CD14-positive monocyte (primary cell): ENCODE measurements around the gene SPTLC1. TPM values are rescaled to one million over a fixed set of nuclear protein-coding genes. Genes with fewer than 3 reads are reported as not detected.
"Not testable (repeated sequence)": the region's sequence is repeated elsewhere in the genome, so short reads cannot be mapped to it uniquely, and the experiment has no call there.

ENCODE experiments used
- DNase-seq, 3 donors: peaks; one replicate each; pipeline ENCODE4 v3.0.0-alpha.2; 2011 to 2022
- H2AFZ ChIP-seq: 2 replicates; pipeline ENCODE4 v1.6.0; 2012; ENCODE audit warnings: mild to moderate bottlenecking, low read depth, low read length, inconsistent platforms; ENCODE audit not compliant: insufficient read depth, poor library complexity, severe bottlenecking
- H3K27ac ChIP-seq, 2 donors: 1 replicate in 1 of 2; 2 replicates in 1 of 2; pipeline ENCODE4 v1.5.1; 2012 to 2013; ENCODE audit warnings: low read length in 2 of 2, control low read depth in 1 of 2, inconsistent platforms in 1 of 2, low read depth in 1 of 2, mild to moderate bottlenecking in 1 of 2
- H3K27me3 ChIP-seq, 2 donors: one replicate each; pipeline versions ENCODE4 v1.6.0 to v1.6.1; 2011 to 2013; ENCODE audit warnings: low read length in 2 of 2; ENCODE audit not compliant: control insufficient read depth in 2 of 2, insufficient read depth in 2 of 2
- H3K36me3 ChIP-seq, 2 donors: replicated peaks in 1 of 2; 1 replicate in 1 of 2; 2 replicates in 1 of 2; pipeline versions ENCODE4 v1.5.1 to v1.6.1; 2012 to 2013; ENCODE audit warnings: low read length in 2 of 2, control low read depth in 1 of 2, inconsistent platforms in 1 of 2, mild to moderate bottlenecking in 1 of 2; ENCODE audit not compliant: insufficient read depth in 2 of 2, control insufficient read depth in 1 of 2
- H3K4me1 ChIP-seq, 2 donors: 1 replicate in 1 of 2; 2 replicates in 1 of 2; pipeline versions ENCODE4 v1.5.1 to v1.6.1; 2012 to 2013; ENCODE audit warnings: low read length in 2 of 2, control low read depth in 1 of 2, inconsistent platforms in 1 of 2, mild to moderate bottlenecking in 1 of 2, moderate library complexity in 1 of 2; ENCODE audit not compliant: insufficient read depth in 2 of 2, control insufficient read depth in 1 of 2
- H3K4me2 ChIP-seq: replicated peaks from 2 replicates; pipeline ENCODE3; 2012; ENCODE audit warnings: low read length, moderate library complexity, mild to moderate bottlenecking; ENCODE audit not compliant: poor library complexity, severe bottlenecking; ENCODE audit errors: extremely low read depth
- H3K4me3 ChIP-seq, 3 experiments: fragments of 200-600 bp in 1 of 3; sonication (generic) in 1 of 3; replicated peaks in 1 of 3; 1 replicate in 2 of 3; 2 replicates in 1 of 3; pipeline ENCODE4 v1.5.1; 2011 to 2013; ENCODE audit warnings: low read length in 3 of 3, mild to moderate bottlenecking in 3 of 3, control low read depth in 2 of 3, low read depth in 2 of 3, inconsistent platforms in 1 of 3, moderate library complexity in 1 of 3
- H3K79me2 ChIP-seq: 2 replicates; pipeline ENCODE4 v1.6.0; 2012; ENCODE audit warnings: mild to moderate bottlenecking, control low read depth, inconsistent platforms, low read length, moderate library complexity; ENCODE audit not compliant: insufficient read depth
- H3K9ac ChIP-seq: 2 replicates; pipeline ENCODE4 v1.6.0; 2017; ENCODE audit warnings: low read length, mild to moderate bottlenecking; ENCODE audit not compliant: insufficient read depth, poor library complexity, severe bottlenecking
- H3K9me3 ChIP-seq, 2 donors: replicated peaks in 1 of 2; 1 replicate in 1 of 2; 2 replicates in 1 of 2; pipeline versions ENCODE4 v1.5.1 to v1.6.1; 2012 to 2013; ENCODE audit warnings: low read length in 2 of 2, control low read depth in 1 of 2; ENCODE audit not compliant: control insufficient read depth in 1 of 2, insufficient read depth in 1 of 2
- H4K20me1 ChIP-seq: 2 replicates; pipeline ENCODE4 v1.6.0; 2012; ENCODE audit warnings: mild to moderate bottlenecking, low read length, control low read depth, moderate library complexity; ENCODE audit not compliant: insufficient read depth
- H3K27ac Mint-ChIP-seq, 7 donors: one replicate each; pipeline ENCODE4 v1.8.0; 2020; ENCODE audit warnings: mild to moderate bottlenecking in 7 of 7, mixed read lengths in 7 of 7, moderate library complexity in 6 of 7, inconsistent platforms in 2 of 7
- H3K27me3 Mint-ChIP-seq, 3 donors: one replicate each; pipeline ENCODE4 v1.8.0; 2021 to 2022; ENCODE audit warnings: low read depth in 3 of 3, mild to moderate bottlenecking in 3 of 3, mixed read lengths in 3 of 3, moderate library complexity in 3 of 3, inconsistent platforms in 1 of 3
- H3K36me3 Mint-ChIP-seq, 2 donors: one replicate each; pipeline ENCODE4 v1.8.0; 2020; ENCODE audit warnings: mixed read lengths in 2 of 2, inconsistent platforms in 1 of 2, mild to moderate bottlenecking in 1 of 2
- H3K4me1 Mint-ChIP-seq: one replicate; pipeline ENCODE4 v1.8.0; 2020; ENCODE audit warnings: mild to moderate bottlenecking, mixed read lengths
- H3K4me3 Mint-ChIP-seq, 2 donors: one replicate each; pipeline ENCODE4 v1.8.0; 2020; ENCODE audit warnings: mild to moderate bottlenecking in 2 of 2, mixed read lengths in 2 of 2, moderate library complexity in 1 of 2
- H3K9me3 Mint-ChIP-seq, 7 donors: one replicate each; pipeline ENCODE4 v1.8.0; 2020 to 2022; ENCODE audit warnings: mixed read lengths in 7 of 7, mild to moderate bottlenecking in 6 of 7, moderate library complexity in 6 of 7, inconsistent platforms in 2 of 7
- CTCF ChIP-seq: fragments of 200-600 bp; IDR thresholded peaks from one replicate; pipeline ENCODE4 v1.8.0; 2022; ENCODE audit warnings: antibody characterized with exemption, mild to moderate bottlenecking
- WGBS: methylation state at CpG from one replicate; pipeline ENCODE4 v1.1.5; 2013; ENCODE audit warnings: missing lambda C conversion rate; ENCODE audit not compliant: insufficient coverage; 5-methylcytosine and 5-hydroxymethylcytosine counted together
- intact Hi-C, 2 donors: fragments of 100-400 bp; cut with micrococcal nuclease; formaldehyde crosslinking; loops; one replicate each; pipeline versions ENCODE4 v1.15.0 to v1.15.1; 2023
- polyA plus RNA-seq, 3 donors: library from polyadenylated mRNA; depleted of rRNA in 1 of 3; unstranded in 2 of 3; stranded (reverse) in 1 of 3; fragments of 300-500 nt in 2 of 3; fragments of >200 nt in 1 of 3; fragmentation: Illumina TruSeq in 2 of 3; gene quantifications; 1 replicate in 2 of 3; 2 replicates in 1 of 3; pipeline ENCODE4 v1.2.3, GENCODE V29; 2012 to 2021

Gene SPTLC1
- polyA plus RNA-seq, 3 donors: 37.4 to 92.4 (median 80.0) TPM

GRCh38 chr9:92003308-92004044 lies 111.7 kb downstream of the SPTLC1 start:
- intact Hi-C loops: no loop called here

GRCh38 chr9:92001948-92002347 lies 113.3 kb downstream of the SPTLC1 start:
- H3K4me1 ChIP-seq, H3K4me2 ChIP-seq, H3K36me3 Mint-ChIP-seq, H3K36me3 ChIP-seq, H3K27ac Mint-ChIP-seq, H3K4me1 Mint-ChIP-seq, H3K4me3 Mint-ChIP-seq, H3K4me3 ChIP-seq, H3K27ac ChIP-seq, H3K27me3 ChIP-seq, H2AFZ ChIP-seq, H3K79me2 ChIP-seq, H4K20me1 ChIP-seq, H3K9ac ChIP-seq, intact Hi-C loops, DNase-seq: not testable (repeated sequence)
- peaks cover 4 to 14% (median 5%) of the 10 kb centered on the region in 3 donors for H3K27me3 Mint-ChIP-seq
- peaks cover 0 to 14% (median 5%) of the 10 kb centered on the region in 7 donors for H3K9me3 Mint-ChIP-seq
- H3K9me3 ChIP-seq: peaks cover 0 to 10% of the 10 kb centered on the region in 2 donors
- 95% methylated on average over 4 of the region's 10 CpGs for WGBS

More at GRCh38 chr9:92003308-92004044, 111.7 kb downstream of the SPTLC1 start:
- TF ChIP-seq CTCF: no peak
- Histone ChIP-seq H3K4me2 (no peak overlapping the region), H4K20me1 (no peaks in the 10 kb centered on the region), H3K79me2 (no peaks in the 10 kb centered on the region), H2AFZ (no peak overlapping the region), H3K36me3 (no peaks in the 10 kb centered on the region), H3K9ac (no peak overlapping the region), H3K27me3 (no peaks in the 10 kb centered on the region), H3K4me1 (no peaks in the 10 kb centered on the region), H3K4me3 (no peak overlapping the region), H3K27ac (no peak overlapping the region), H3K9me3 (peaks cover 0 to 10% of the 10 kb centered on the region in 2 donors)
- H3K36me3 Mint-ChIP-seq: no peaks in the 10 kb centered on the region
- H3K4me1 Mint-ChIP-seq: no peaks in the 10 kb centered on the region
- 95% methylated on average over 22 of the region's 31 CpGs for WGBS
- no peak overlapping the region for H3K4me3 Mint-ChIP-seq
- peaks cover 0 to 14% (median 4%) of the 10 kb centered on the region in 7 donors for H3K9me3 Mint-ChIP-seq
- H3K27ac Mint-ChIP-seq: no peak overlapping the region
- DNase-seq: no peak
- peaks cover 4 to 8% (median 4%) of the 10 kb centered on the region in 3 donors for H3K27me3 Mint-ChIP-seq
